GM23248 (cell line): ENCODE data around the gene MTPN. TPM values are rescaled to one million over a fixed set of nuclear protein-coding genes. Genes with fewer than 3 reads are reported as not detected.

ENCODE experiments used
- DNase-seq: peaks from one replicate; pipeline ENCODE4 v3.0.0-alpha.2; 2015
- H2AFZ ChIP-seq: fragments of 200-600 bp; sonication (generic); 2 replicates; pipeline ENCODE4 v1.6.1; 2016; ENCODE audit warnings: antibody characterized with exemption
- H3F3A ChIP-seq: fragments of 200-600 bp; sonication (generic); 2 replicates; pipeline ENCODE4 v1.6.1; 2016; ENCODE audit warnings: mild to moderate bottlenecking, antibody characterized with exemption, mixed run types; ENCODE audit not compliant: insufficient read depth
- H3K27ac ChIP-seq: fragments of 200-600 bp; sonication (generic); 2 replicates; pipeline ENCODE4 v1.5.1; 2016; ENCODE audit warnings: mild to moderate bottlenecking
- H3K27me3 ChIP-seq: fragments of 200-600 bp; sonication (generic); replicated peaks from 2 replicates; pipeline ENCODE4 v1.6.1; 2016; ENCODE audit warnings: mild to moderate bottlenecking; ENCODE audit not compliant: insufficient read depth
- H3K36me3 ChIP-seq: fragments of 200-600 bp; sonication (generic); 2 replicates; pipeline ENCODE4 v1.6.1; 2016; ENCODE audit warnings: low read depth, mild to moderate bottlenecking
- H3K4me1 ChIP-seq: fragments of 200-600 bp; sonication (generic); 2 replicates; pipeline ENCODE4 v1.6.1; 2016; ENCODE audit warnings: mild to moderate bottlenecking; ENCODE audit not compliant: insufficient read depth
- H3K4me2 ChIP-seq: fragments of 200-600 bp; sonication (generic); one replicate; pipeline ENCODE4 v1.6.1; 2016; ENCODE audit warnings: mild to moderate bottlenecking; ENCODE audit not compliant: unreplicated experiment
- H3K4me3 ChIP-seq: fragments of 200-600 bp; sonication (generic); 2 replicates; pipeline ENCODE4 v1.5.1; 2016; ENCODE audit warnings: mild to moderate bottlenecking
- H3K79me2 ChIP-seq: fragments of 200-600 bp; sonication (generic); 2 replicates; pipeline ENCODE4 v1.6.1; 2016; ENCODE audit warnings: mild to moderate bottlenecking; ENCODE audit not compliant: insufficient read depth
- H3K9ac ChIP-seq: fragments of 200-600 bp; sonication (generic); 2 replicates; pipeline ENCODE4 v1.6.1; 2016; ENCODE audit warnings: mild to moderate bottlenecking
- H3K9me2 ChIP-seq: fragments of 200-600 bp; sonication (generic); 2 replicates; pipeline ENCODE4 v1.6.1; 2016; ENCODE audit warnings: mixed run types, mild to moderate bottlenecking, moderate library complexity; ENCODE audit not compliant: insufficient read depth
- H3K9me3 ChIP-seq: fragments of 200-600 bp; sonication (generic); one replicate; pipeline ENCODE4 v1.6.1; 2017; ENCODE audit warnings: low read depth
- H4K20me1 ChIP-seq: fragments of 200-600 bp; sonication (generic); 2 replicates; pipeline ENCODE4 v1.6.0; 2016; ENCODE audit not compliant: insufficient read depth
- EZH2 ChIP-seq: fragments of 200-600 bp; sonication (generic); IDR thresholded peaks from 2 replicates; pipeline ENCODE4 v1.6.1; 2018; ENCODE audit warnings: antibody characterized with exemption, mild to moderate bottlenecking; ENCODE audit not compliant: insufficient read depth, poor library complexity, severe bottlenecking
- EZH2phosphoT487 ChIP-seq: fragments of 200-600 bp; sonication (generic); IDR thresholded peaks from 2 replicates; pipeline ENCODE4 v1.6.1; 2018; ENCODE audit warnings: antibody characterized with exemption, moderate library complexity, mild to moderate bottlenecking, low read depth; ENCODE audit not compliant: insufficient read depth
- WGBS, 2 experiments: methylation state at CpG; one replicate each; pipeline ENCODE4 v1.1.6; 2015 to 2017; ENCODE audit warnings: low lambda C conversion rate in 2 of 2, low coverage in 1 of 2; ENCODE audit errors: missing lambda C conversion rate in 2 of 2; 5-methylcytosine and 5-hydroxymethylcytosine counted together
- in situ Hi-C: fragments of 300-500 bp; cut with MboI; formaldehyde crosslinking; loops from 2 replicates; pipeline ENCODE4 v1.15.0; 2020
- polyA plus RNA-seq: library from polyadenylated mRNA; unstranded; fragments of >200 nt; fragmentation: Nextera tagmentation; extraction: Ambion mirVana; gene quantifications from 2 replicates; pipeline ENCODE4 v1.2.1, GENCODE V29; 2016
- total RNA-seq: library from RNA; depleted of rRNA; stranded (reverse); fragments of >200 nt; shearing (Covaris generic); gene quantifications from 2 replicates; pipeline ENCODE4 v1.2.3, GENCODE V29; 2014

Gene MTPN
- total and polyA plus RNA-seq, 2 experiments from 2014 or later: 133 to 145 TPM

DNA sequence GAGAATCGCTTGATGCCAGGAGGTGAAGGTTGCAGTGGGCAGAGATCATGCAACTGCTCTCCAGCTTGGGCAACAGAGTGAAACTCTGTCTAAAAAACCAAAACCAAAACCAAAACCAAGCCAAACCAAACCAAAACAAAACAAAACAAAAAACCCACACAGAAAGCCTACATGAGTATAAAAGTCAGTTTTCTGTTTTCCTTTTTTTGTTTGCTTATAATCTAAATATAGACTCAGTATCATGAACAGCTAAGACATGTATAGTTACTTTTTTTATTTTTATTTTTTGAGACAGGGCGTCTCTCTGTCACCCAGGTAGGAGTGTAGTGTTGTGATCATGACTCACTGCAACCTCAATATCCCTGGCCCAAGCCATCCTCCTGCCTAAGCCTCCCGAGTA, 16.8 kb upstream of the MTPN start:
- 97% methylated on average over 3 of the region's 3 CpGs for WGBS, 2 experiments
- no peaks in the 10 kb centered on the region for H4K20me1 ChIP-seq
- DNase-seq: no peak
- H2AFZ ChIP-seq: no peak overlapping the region
- no peaks in the 10 kb centered on the region for H3K79me2 ChIP-seq
- H3K36me3 ChIP-seq: no peaks in the 10 kb centered on the region
- H3K9ac ChIP-seq: no peak overlapping the region
- H3K4me2 ChIP-seq: no peak overlapping the region
- in situ Hi-C loops: no loop called here
- peaks cover 5% of the 10 kb centered on the region; the same call in 1 of the 2 replicates for H3F3A ChIP-seq
- H3K27me3 ChIP-seq: no peaks in the 10 kb centered on the region
- H3K9me2 ChIP-seq: no peaks in the 10 kb centered on the region
- peaks cover 12% of the 10 kb centered on the region; the same call in 1 of the 2 replicates for H3K4me1 ChIP-seq
- H3K9me3 ChIP-seq: no peaks in the 10 kb centered on the region
- H3K27ac ChIP-seq: no peak overlapping the region
- no peak overlapping the region for H3K4me3 ChIP-seq
- no peak for TF ChIP-seq EZH2
- TF ChIP-seq EZH2phosphoT487: no peak

DNA sequence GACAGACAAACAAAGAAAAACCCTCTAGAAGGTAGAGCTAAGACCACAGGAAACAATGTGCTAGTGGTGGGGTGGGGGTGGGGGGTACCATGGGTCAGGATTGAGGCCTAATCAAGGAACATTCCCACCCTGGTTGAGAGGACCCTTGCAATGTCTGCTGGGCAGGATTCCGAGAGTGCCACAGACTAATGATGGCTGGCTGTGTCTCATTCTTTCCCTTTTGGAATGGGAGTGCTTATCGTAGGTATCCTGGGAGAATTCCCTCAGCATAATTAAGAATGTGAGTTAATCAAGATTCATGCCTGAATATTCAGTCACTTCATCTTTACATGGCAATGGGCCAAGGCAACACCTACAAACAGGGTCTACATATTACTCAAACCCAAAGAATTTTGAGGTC, 14.7 kb upstream of the MTPN start:
- no peaks in the 10 kb centered on the region for H3K79me2 ChIP-seq
- no peak overlapping the region for H3K9ac ChIP-seq
- peaks cover 7% of the 10 kb centered on the region; the same call in 1 of the 2 replicates for H3K4me1 ChIP-seq
- H3K9me2 ChIP-seq: no peaks in the 10 kb centered on the region
- in situ Hi-C loops: no loop called here
- TF ChIP-seq EZH2phosphoT487 (no peak), EZH2 (no peak)
- no peak overlapping the region for H3K4me2 ChIP-seq
- DNase-seq: no peak
- H4K20me1 ChIP-seq: no peaks in the 10 kb centered on the region
- no peaks in the 10 kb centered on the region for H3K27me3 ChIP-seq
- no peak overlapping the region for H3K27ac ChIP-seq
- no peaks in the 10 kb centered on the region for H3K9me3 ChIP-seq
- H3K36me3 ChIP-seq: no peaks in the 10 kb centered on the region
- 93 to 97% methylated on average over 2 of the region's 2 CpGs for WGBS, 2 experiments
- no peak overlapping the region for H3K4me3 ChIP-seq
- no peak overlapping the region for H2AFZ ChIP-seq
- peaks cover 5% of the 10 kb centered on the region; the same call in 1 of the 2 replicates for H3F3A ChIP-seq

- H3K27me3 ChIP-seq: no peaks in the 10 kb centered on the region
- TF ChIP-seq EZH2 (no peak), EZH2phosphoT487 (no peak)
- H3K4me3 ChIP-seq: no peak overlapping the region
- H3K9ac ChIP-seq: no peak overlapping the region
- no peaks in the 10 kb centered on the region for H4K20me1 ChIP-seq
- H2AFZ ChIP-seq: no peak overlapping the region
- H3K27ac ChIP-seq: no peak overlapping the region
- no peak overlapping the region for H3K4me2 ChIP-seq
- in situ Hi-C loops: no loop called here
- H3K9me3 ChIP-seq: no peaks in the 10 kb centered on the region
- WGBS, 2 experiments: 77 to 79% methylated on average over 6 of the region's 6 CpGs
- peaks cover 5% of the 10 kb centered on the region; the same call in 1 of the 2 replicates for H3F3A ChIP-seq
- H3K4me1 ChIP-seq: peaks cover 7% of the 10 kb centered on the region; the same call in 1 of the 2 replicates
- H3K79me2 ChIP-seq: no peaks in the 10 kb centered on the region
- H3K36me3 ChIP-seq: no peaks in the 10 kb centered on the region
- no peak for DNase-seq
- no peaks in the 10 kb centered on the region for H3K9me2 ChIP-seq
Measured at GRCh38 chr7:135991322-135991721, 14.2 kb upstream of the MTPN start.

- Histone ChIP-seq H3K4me3 (no peak overlapping the region), H3K27ac (no peak overlapping the region), H3F3A (peaks cover 5% of the 10 kb centered on the region; the same call in 1 of the 2 replicates), H3K4me1 (peaks cover 7% of the 10 kb centered on the region; the same call in 1 of the 2 replicates), H3K9me3 (no peaks in the 10 kb centered on the region), H3K79me2 (no peaks in the 10 kb centered on the region), H3K36me3 (no peaks in the 10 kb centered on the region), H2AFZ (no peak overlapping the region), H3K9me2 (no peaks in the 10 kb centered on the region), H4K20me1 (no peaks in the 10 kb centered on the region), H3K27me3 (no peaks in the 10 kb centered on the region), H3K9ac (no peak overlapping the region), H3K4me2 (no peak overlapping the region)
- 65 to 100% methylated on average over 1 of the region's 1 CpG for WGBS, 2 experiments
- TF ChIP-seq EZH2phosphoT487: no peak
- no peak for TF ChIP-seq EZH2
- in situ Hi-C loops: no loop called here
- no peak for DNase-seq
Measured at GRCh38 chr7:135990258-135990657, 13.1 kb upstream of the MTPN start.
